Caco-2 (cell line): ENCODE measurements around the gene PCED1A. TPM values are rescaled to one million over a fixed set of nuclear protein-coding genes. Genes with fewer than 3 reads are reported as not detected.
"Not testable (repeated sequence)": the region's sequence is repeated elsewhere in the genome, so short reads cannot be mapped to it uniquely, and the experiment has no call there.

Experiments
- BruUV-seq: library from RNA; stranded (reverse); fragments of 400-500 nt; replicated peaks from 2 replicates; lab custom pipeline; 2021; lab: Mats Ljungman, UMichigan
- CTCF ChIA-PET: fragments of 300-600 bp; sonication (Branson Sonifier 250); formaldehyde crosslinking; loops from one replicate; lab custom pipeline; 2022; ENCODE audit warnings: antibody characterized with exemption; lab: Charles Lee
- POLR2A ChIA-PET: fragments of 300-600 bp; sonication (Branson Sonifier 250); formaldehyde crosslinking; loops from one replicate; lab custom pipeline; 2022; ENCODE audit warnings: antibody characterized with exemption; lab: Charles Lee
- DNase-seq, 2 experiments: peaks; one replicate each; pipeline versions ENCODE4 v3.0.0 to v3.0.0-alpha.2; 2020 to 2022
- H3K27me3 ChIP-seq: replicated peaks from 2 replicates; pipeline ENCODE4 v1.6.0; 2011; ENCODE audit warnings: low read length; ENCODE audit not compliant: control insufficient read depth, insufficient read depth
- H3K36me3 ChIP-seq: 2 replicates; pipeline ENCODE4 v1.5.1; 2011; ENCODE audit warnings: low read length; ENCODE audit not compliant: control insufficient read depth, insufficient read depth
- H3K4me1 ChIP-seq: fragments of 250-450 bp; sonication (Bioruptor Pico); 2 replicates; pipeline ENCODE4 v1.5.1; 2020; ENCODE audit warnings: mild to moderate bottlenecking
- H3K4me3 ChIP-seq: 2 replicates; pipeline ENCODE4 v1.5.1; 2011; ENCODE audit warnings: low read depth, mild to moderate bottlenecking, control low read depth, low read length
- H3K9me3 ChIP-seq: fragments of 250-450 bp; sonication (Bioruptor Pico); 2 replicates; pipeline ENCODE4 v1.5.1; 2020; ENCODE audit warnings: mild to moderate bottlenecking, moderate library complexity
- H3K27ac Mint-ChIP-seq: one replicate; pipeline ENCODE4 v1.8.0; 2022; ENCODE audit warnings: mixed read lengths; ENCODE audit not compliant: unreplicated experiment
- H3K27me3 Mint-ChIP-seq: one replicate; pipeline ENCODE4 v1.8.0; 2022; ENCODE audit warnings: mixed read lengths; ENCODE audit not compliant: insufficient read depth, unreplicated experiment
- H3K36me3 Mint-ChIP-seq: one replicate; pipeline ENCODE4 v1.8.0; 2022; ENCODE audit warnings: mild to moderate bottlenecking, mixed read lengths; ENCODE audit not compliant: insufficient read depth, unreplicated experiment
- H3K4me1 Mint-ChIP-seq: one replicate; pipeline ENCODE4 v1.8.0; 2022; ENCODE audit warnings: low read depth, mixed read lengths; ENCODE audit not compliant: unreplicated experiment
- H3K4me3 Mint-ChIP-seq: one replicate; pipeline ENCODE4 v1.8.0; 2022; ENCODE audit warnings: mild to moderate bottlenecking, moderate library complexity, mixed read lengths; ENCODE audit not compliant: unreplicated experiment
- H3K9me3 Mint-ChIP-seq: one replicate; pipeline ENCODE4 v1.8.0; 2022; ENCODE audit warnings: mixed read lengths; ENCODE audit not compliant: unreplicated experiment
- CTCF ChIP-seq, 2 experiments: fragments of 200-600 bp in 1 of 2; IDR thresholded peaks; 1 replicate in 1 of 2; 2 replicates in 1 of 2; pipeline versions ENCODE4 v1.5.1 to v1.8.0; 2011 to 2022; ENCODE audit warnings: antibody characterized with exemption in 1 of 2, control low read depth in 1 of 2, inconsistent platforms in 1 of 2, low read depth in 1 of 2, low read length in 1 of 2, mild to moderate bottlenecking in 1 of 2, moderate library complexity in 1 of 2; ENCODE audit not compliant: insufficient read depth in 1 of 2, severe bottlenecking in 1 of 2, unreplicated experiment in 1 of 2
- intact Hi-C: fragments of 100-400 bp; cut with micrococcal nuclease; formaldehyde crosslinking; loops from one replicate; pipeline ENCODE4 v1.10.0; 2022; ENCODE audit not compliant: unreplicated experiment
- total RNA-seq: library from RNA; stranded (reverse); gene quantifications from 2 replicates; pipeline ENCODE4 v1.2.3, GENCODE V29; 2022

Gene PCED1A
- total RNA-seq, 1 experiment from 2014 or later = 43.9 TPM

DNA sequence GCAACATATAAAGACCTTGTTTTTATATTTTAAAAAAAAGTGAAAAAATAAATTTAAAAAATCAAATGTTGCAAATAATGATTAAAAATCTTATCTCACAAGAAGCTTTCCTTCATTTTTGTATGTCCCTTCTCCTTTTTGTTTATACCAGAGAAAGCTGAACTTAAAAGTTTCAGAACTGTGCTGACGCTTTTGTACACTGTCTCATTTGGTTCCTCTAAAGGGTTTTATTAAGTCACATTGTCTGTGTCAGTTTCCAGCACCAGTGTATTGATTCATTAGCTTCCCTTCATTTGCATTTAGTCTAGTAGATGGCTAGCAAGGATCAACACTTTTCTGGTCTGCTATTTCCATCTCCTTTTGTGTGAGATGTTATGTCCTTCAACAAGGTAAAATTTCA, 6.7 kb downstream of the PCED1A start:
- intact Hi-C loops = no loop called here
- no TSS peak for BruUV-seq

GRCh38 chr20:2831206-2831605, 9.2 kb downstream of the PCED1A start:
- CTCF ChIA-PET = interaction anchor here (0.7 kb wide), 3 partner anchors 52 to 226 kb away, joined by 6 to 15 read pairs (median 8); no protein-coding TSS in a partner anchor
- POLR2A ChIA-PET, H3K4me1 Mint-ChIP-seq: not testable (repeated sequence)

More for the DNA sequence above, 6.7 kb downstream of the PCED1A start:
- Mint-ChIP-seq H3K27ac (no peak overlapping the region), H3K36me3 (peaks cover 9% of the 10 kb centered on the region), H3K4me3 (no peak overlapping the region), H3K4me1 (no peaks in the 10 kb centered on the region), H3K27me3 (peaks cover under 1% of the 10 kb centered on the region), H3K9me3 (no peaks in the 10 kb centered on the region)
- DNase-seq = no peak
- Histone ChIP-seq H3K36me3 (peaks cover 2% of the 10 kb centered on the region), H3K4me3 (no peak overlapping the region), H3K4me1 (no peaks in the 10 kb centered on the region), H3K27me3 (no peaks in the 10 kb centered on the region), H3K9me3 (no peaks in the 10 kb centered on the region)
- ChIA-PET CTCF (no interaction called here), POLR2A (interaction anchor here (0.5 to 0.6 kb wide), 2 partner anchors 39 to 300 kb away, joined by 3 read pairs; no protein-coding TSS in a partner anchor)
- no peak for TF ChIP-seq CTCF (IDR thresholded peaks at IDR 0.05; ENCODE audit: insufficient read depth in 1 of 2, low read depth in 1 of 2, low read length in 1 of 2, severe bottlenecking in 1 of 2, unreplicated experiment in 1 of 2)

GRCh38 chr20:2829376-2829775, 11.1 kb downstream of the PCED1A start:
- no peak for TF ChIP-seq CTCF (IDR thresholded peaks at IDR 0.05; ENCODE audit: insufficient read depth in 1 of 2, low read depth in 1 of 2, low read length in 1 of 2, severe bottlenecking in 1 of 2, unreplicated experiment in 1 of 2)
- no peaks in the 10 kb centered on the region for H3K4me1 Mint-ChIP-seq
- ChIA-PET POLR2A (no interaction called here), CTCF (no interaction called here)
- no peak overlapping the region for H3K27ac Mint-ChIP-seq
- Histone ChIP-seq H3K4me1 (no peaks in the 10 kb centered on the region), H3K27me3 (no peaks in the 10 kb centered on the region), H3K4me3 (no peak overlapping the region), H3K36me3 (no peaks in the 10 kb centered on the region), H3K9me3 (no peaks in the 10 kb centered on the region)
- peaks cover 9% of the 10 kb centered on the region for H3K27me3 Mint-ChIP-seq
- DNase-seq = no peak
- no peaks in the 10 kb centered on the region for H3K36me3 Mint-ChIP-seq
- intact Hi-C loops = no loop called here
- no peaks in the 10 kb centered on the region for H3K9me3 Mint-ChIP-seq
- no peak overlapping the region for H3K4me3 Mint-ChIP-seq
- BruUV-seq = no TSS peak

More at GRCh38 chr20:2831206-2831605, 9.2 kb downstream of the PCED1A start:
- H3K36me3 Mint-ChIP-seq, H3K27ac Mint-ChIP-seq, H3K36me3 ChIP-seq, DNase-seq, H3K4me3 Mint-ChIP-seq, H3K27me3 Mint-ChIP-seq, H3K9me3 Mint-ChIP-seq, H3K4me3 ChIP-seq, H3K27me3 ChIP-seq, BruUV-seq, H3K9me3 ChIP-seq, H3K4me1 ChIP-seq, intact Hi-C loops: not testable (repeated sequence)
